NCI-H128 (cell line): ENCODE data around the gene CLIC1.

ENCODE experiments used
- DNase-seq: peaks from one replicate; lab custom pipeline; 2025; ENCODE audit not compliant: unreplicated experiment; lab: John Stamatoyannopoulos, UW

Gene CLIC1

GRCh38 chr6:31739639-31740396 lies 3.5 kb upstream of the CLIC1 start, which contains the start of gene MSH5:
Gene MSH5, plus strand, starts transcription at chr6:31740005. Its CDS starts 462 bp downstream, at chr6:31740467.
- peak; percentile 96 for DNase-seq

GRCh38 chr6:31737991-31738979 lies 2.0 kb upstream of the CLIC1 start:
- DNase-seq, result no peak

- DNase-seq, result no peak
These were observed 1.1 kb upstream of the CLIC1 start for GRCh38 chr6:31737315-31737990.

GRCh38 chr6:31736768-31737314 lies 511 bp upstream of the CLIC1 start:
- no peak for DNase-seq

GRCh38 chr6:31734821-31735406 lies 1.4 kb downstream of the CLIC1 start:
- no peak for DNase-seq

- DNase-seq, result no peak
These were observed 2.0 kb downstream of the CLIC1 start for GRCh38 chr6:31734247-31734820.

GRCh38 chr6:31733734-31734133 lies 2.6 kb downstream of the CLIC1 start:
- no peak for DNase-seq

- no peak for DNase-seq
These were observed 4.3 kb downstream of the CLIC1 start for GRCh38 chr6:31732029-31732428.

- no peak for DNase-seq
These were observed 5.7 kb downstream of the CLIC1 start for GRCh38 chr6:31730631-31731086.

- DNase-seq, result no peak
These were observed 6.2 kb downstream of the CLIC1 start for GRCh38 chr6:31729979-31730630.

- peak; percentile 47 for DNase-seq
These were observed 6.8 kb downstream of the CLIC1 start for GRCh38 chr6:31729515-31729978.

- DNase-seq, result no peak
These were observed 7.4 kb downstream of the CLIC1 start, which contains the start of gene DDAH2 for GRCh38 chr6:31728767-31729514. Gene DDAH2, minus strand, starts transcription at chr6:31729299. Its CDS starts 138 bp downstream, at chr6:31729161.

- no peak for DNase-seq
These were observed 8.3 kb downstream of the CLIC1 start for GRCh38 chr6:31727717-31728671.

- no peak for DNase-seq
These were observed 9.2 kb downstream of the CLIC1 start for GRCh38 chr6:31727034-31727716.

- DNase-seq, result no peak
These were observed 10.6 kb downstream of the CLIC1 start for GRCh38 chr6:31725502-31726350.
